Osteoblast (primary cell): ENCODE data around the gene GGA1. TPM values are rescaled to one million over a fixed set of nuclear protein-coding genes. Genes with fewer than 3 reads are reported as not detected.

Source experiments
- DNase-seq: peaks from one replicate; pipeline ENCODE4 v3.0.0; 2011; ENCODE audit warnings: low spot score, mixed read lengths; ENCODE audit not compliant: insufficient read length; ENCODE audit errors: missing footprints
- H2AFZ ChIP-seq: 2 replicates; pipeline ENCODE4 v1.6.0; 2011; ENCODE audit warnings: mild to moderate bottlenecking, low read length
- H3K27ac ChIP-seq: 2 replicates; pipeline ENCODE4 v1.5.1; 2011; ENCODE audit warnings: mild to moderate bottlenecking, low read depth, low read length, moderate library complexity
- H3K27me3 ChIP-seq: 2 replicates; pipeline ENCODE4 v1.6.0; 2012; ENCODE audit warnings: mild to moderate bottlenecking, control low read depth, inconsistent platforms, low read length, moderate library complexity; ENCODE audit not compliant: insufficient read depth
- H3K36me3 ChIP-seq: 2 replicates; pipeline ENCODE4 v1.5.1; 2011; ENCODE audit warnings: mild to moderate bottlenecking, low read length, control low read depth, moderate library complexity; ENCODE audit not compliant: insufficient read depth
- H3K4me1 ChIP-seq: 2 replicates; pipeline ENCODE4 v1.5.1; 2011; ENCODE audit warnings: mild to moderate bottlenecking, low read length, control low read depth, moderate library complexity; ENCODE audit not compliant: insufficient read depth
- H3K4me2 ChIP-seq: 2 replicates; pipeline ENCODE4 v1.6.0; 2011; ENCODE audit warnings: mild to moderate bottlenecking, low read length; ENCODE audit not compliant: insufficient read depth
- H3K4me3 ChIP-seq: fragments of 200-600 bp; sonication (generic); 3 replicates; pipeline ENCODE4 v1.5.1; 2012; ENCODE audit warnings: mild to moderate bottlenecking, low read length, inconsistent platforms; ENCODE audit not compliant: insufficient read depth
- H3K79me2 ChIP-seq: 2 replicates; pipeline ENCODE4 v1.6.0; 2012; ENCODE audit warnings: mild to moderate bottlenecking, low read length, control low read depth, inconsistent platforms; ENCODE audit not compliant: insufficient read depth
- H3K9me3 ChIP-seq: 2 replicates; pipeline ENCODE4 v1.5.1; 2011; ENCODE audit warnings: low read depth, low read length, control low read depth
- H4K20me1 ChIP-seq: 2 replicates; pipeline ENCODE4 v1.6.0; 2012; ENCODE audit warnings: mild to moderate bottlenecking, low read length, control low read depth; ENCODE audit not compliant: insufficient read depth
- small RNA-seq: library from RNA; depleted of rRNA; stranded (forward); fragments of <200 nt; gene quantifications from one replicate; pipeline ENCODE3, GENCODE V24; 2012
- total RNA-seq: library from RNA; depleted of rRNA; stranded (reverse); fragments of >200 nt; gene quantifications from 2 replicates; pipeline ENCODE4 v1.2.3, GENCODE V29; 2012
- TF ChIP-seq, protein P1 (sequence below): IDR thresholded peaks from 2 replicates; pipeline ENCODE4 v1.5.1; 2011; ENCODE audit warnings: mild to moderate bottlenecking, low read depth, low read length, moderate library complexity; ENCODE audit errors: extremely low read depth

Gene GGA1
- total RNA-seq, 1 donor: 36.2 TPM

DNA sequence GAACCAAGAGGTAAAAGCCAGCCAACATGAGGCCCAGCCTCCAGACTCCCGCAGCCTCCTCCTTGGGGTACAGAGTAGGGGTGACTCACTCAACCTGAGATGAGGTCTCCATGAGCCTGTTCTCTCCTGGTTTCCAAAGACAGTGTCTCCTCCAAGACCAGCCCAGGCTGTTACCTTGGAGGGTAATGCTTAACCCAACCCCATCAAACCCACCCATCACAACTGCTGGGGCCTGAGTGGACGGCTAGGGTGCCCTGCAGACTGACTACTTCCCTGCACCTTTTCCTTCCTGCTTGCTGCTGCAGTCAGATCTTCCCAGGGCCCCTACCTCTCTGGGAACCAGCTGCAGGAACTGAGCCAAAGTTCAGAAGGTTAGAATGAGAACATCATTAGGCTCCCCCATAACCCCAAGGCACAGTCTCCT lies 72.4 kb downstream of the GGA1 start:
- TF ChIP-seq, protein P1, sequence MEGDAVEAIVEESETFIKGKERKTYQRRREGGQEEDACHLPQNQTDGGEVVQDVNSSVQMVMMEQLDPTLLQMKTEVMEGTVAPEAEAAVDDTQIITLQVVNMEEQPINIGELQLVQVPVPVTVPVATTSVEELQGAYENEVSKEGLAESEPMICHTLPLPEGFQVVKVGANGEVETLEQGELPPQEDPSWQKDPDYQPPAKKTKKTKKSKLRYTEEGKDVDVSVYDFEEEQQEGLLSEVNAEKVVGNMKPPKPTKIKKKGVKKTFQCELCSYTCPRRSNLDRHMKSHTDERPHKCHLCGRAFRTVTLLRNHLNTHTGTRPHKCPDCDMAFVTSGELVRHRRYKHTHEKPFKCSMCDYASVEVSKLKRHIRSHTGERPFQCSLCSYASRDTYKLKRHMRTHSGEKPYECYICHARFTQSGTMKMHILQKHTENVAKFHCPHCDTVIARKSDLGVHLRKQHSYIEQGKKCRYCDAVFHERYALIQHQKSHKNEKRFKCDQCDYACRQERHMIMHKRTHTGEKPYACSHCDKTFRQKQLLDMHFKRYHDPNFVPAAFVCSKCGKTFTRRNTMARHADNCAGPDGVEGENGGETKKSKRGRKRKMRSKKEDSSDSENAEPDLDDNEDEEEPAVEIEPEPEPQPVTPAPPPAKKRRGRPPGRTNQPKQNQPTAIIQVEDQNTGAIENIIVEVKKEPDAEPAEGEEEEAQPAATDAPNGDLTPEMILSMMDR: no peak
- Histone ChIP-seq H3K79me2 (peaks cover 22% of the 10 kb centered on the region), H3K4me1 (peaks cover 16% of the 10 kb centered on the region), H3K36me3 (peaks cover 26% of the 10 kb centered on the region), H3K27ac (peak overlapping the region; percentile 20), H3K4me2 (no peak overlapping the region), H2AFZ (no peak overlapping the region), H3K4me3 (no peak overlapping the region), H3K27me3 (no peaks in the 10 kb centered on the region), H3K9me3 (no peaks in the 10 kb centered on the region), H4K20me1 (peaks cover 38% of the 10 kb centered on the region)
- peak; percentile 85 for DNase-seq

DNA sequence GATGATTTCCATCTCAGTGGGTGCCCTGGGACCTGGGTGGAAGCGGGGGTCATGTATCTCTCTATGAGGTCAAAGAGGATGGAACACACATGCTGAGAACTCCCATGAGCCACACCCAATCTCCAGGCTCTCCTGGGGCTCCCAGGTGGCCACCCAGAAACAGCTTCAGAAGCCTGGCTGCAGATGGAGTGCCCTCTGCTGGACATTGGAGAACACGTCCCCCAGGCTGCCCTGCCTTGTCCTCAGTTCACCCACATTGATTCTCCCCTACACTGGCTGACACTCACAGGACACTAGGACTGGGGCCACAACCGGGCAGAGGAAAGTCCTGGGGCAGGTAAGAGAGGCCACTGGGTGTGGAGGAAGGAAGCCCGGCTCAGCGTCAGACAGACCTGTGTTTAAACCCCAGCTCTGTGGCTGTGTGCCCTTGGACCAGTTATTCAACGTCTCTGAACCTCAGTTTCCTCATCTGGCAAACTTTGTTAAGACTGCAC lies 73.0 kb downstream of the GGA1 start:
- Histone ChIP-seq H3K9me3 (no peaks in the 10 kb centered on the region), H2AFZ (no peak overlapping the region), H3K4me1 (peaks cover 16% of the 10 kb centered on the region), H3K4me2 (no peak overlapping the region), H3K27me3 (no peaks in the 10 kb centered on the region), H3K79me2 (peaks cover 20% of the 10 kb centered on the region), H3K36me3 (peaks cover 26% of the 10 kb centered on the region), H4K20me1 (peaks cover 34% of the 10 kb centered on the region), H3K4me3 (no peak overlapping the region), H3K27ac (peak overlapping the region; percentile 17)
- TF ChIP-seq, protein P1: peak; percentile 92
- DNase-seq: peak; percentile 95

Small RNAs within 50 kb of the gene (small RNA-seq; reads per million reads assigned to genes)
- not detected for gene RF00017
- gene RN7SL385P: not detected

Other genes with a start within 250 kb of the GGA1 start
- gene ELFN2, start 181.4 kb upstream of the GGA1 start, total RNA-seq: under 0.01 and 0.29 TPM in 2 replicates
- gene MFNG, start 122.5 kb upstream of the GGA1 start, total RNA-seq: 0.29 and 0.72 TPM in 2 replicates
- gene CARD10, start 89.4 kb upstream of the GGA1 start, total RNA-seq: 11.9 and 12.7 TPM in 2 replicates
- gene CDC42EP1, start 48.4 kb upstream of the GGA1 start, total RNA-seq: 28.6 and 35.5 TPM in 2 replicates
- not detected in 2 replicates for gene LGALS2, start 28.7 kb upstream of the GGA1 start, total RNA-seq
- 4.1 and 4.7 TPM in 2 replicates for gene SH3BP1, start 30.8 kb downstream of the GGA1 start, total RNA-seq
- gene PDXP, start 49.9 kb downstream of the GGA1 start, total RNA-seq: 5.0 and 5.8 TPM in 2 replicates
- 3,004 and 3,217 TPM in 2 replicates for gene LGALS1, start 66.8 kb downstream of the GGA1 start, total RNA-seq
- 8.8 and 9.0 TPM in 2 replicates for gene NOL12, start 77.5 kb downstream of the GGA1 start, total RNA-seq
- 144 and 162 TPM in 2 replicates for gene TRIOBP, start 88.2 kb downstream of the GGA1 start, total RNA-seq
- gene GCAT, start 199.1 kb downstream of the GGA1 start, total RNA-seq: 25.9 and 26.8 TPM in 2 replicates
- not detected in 2 replicates for gene GALR3, start 214.5 kb downstream of the GGA1 start, total RNA-seq
- gene ANKRD54, start 235.5 kb downstream of the GGA1 start, total RNA-seq: 20.6 and 23.9 TPM in 2 replicates
- gene EIF3L, start 240.6 kb downstream of the GGA1 start, total RNA-seq: 280 and 330 TPM in 2 replicates